ENCODE results near the gene TOX2. TPM values are rescaled to one million over a fixed set of nuclear protein-coding genes. Genes with fewer than 3 reads are reported as not detected.

The TOX2 gene
- total RNA-seq, 1 donor from 2014 or later, result 0.41 TPM

GRCh38 chr20:43938017-43938655 is 23.5 kb downstream of the TOX2 start:
- FAIRE-seq, result no peak
- no peak for DNase-seq (ENCODE audit: low spot score in 2 of 2)

- no peak for DNase-seq (ENCODE audit: low spot score in 2 of 2)
- no peak for FAIRE-seq
Measured at GRCh38 chr20:43938932-43939761, 24.5 kb downstream of the TOX2 start.

- DNase-seq (ENCODE audit: low spot score in 2 of 2) (no peak), FAIRE-seq (no peak)
Measured at GRCh38 chr20:43939762-43940121, 25.1 kb downstream of the TOX2 start.

GRCh38 chr20:43940518-43941225 is 26.0 kb downstream of the TOX2 start:
- FAIRE-seq, result no peak
- DNase-seq (ENCODE audit: low spot score in 2 of 2), result no peak

- DNase-seq (ENCODE audit: low spot score in 2 of 2) (no peak), FAIRE-seq (no peak)
Measured at GRCh38 chr20:43941476-43942200, 27.0 kb downstream of the TOX2 start.

- DNase-seq (ENCODE audit: low spot score in 2 of 2) (no peak), FAIRE-seq (no peak)
Measured at GRCh38 chr20:43942201-43942590, 27.5 kb downstream of the TOX2 start.

GRCh38 chr20:43942667-43943285 is 28.1 kb downstream of the TOX2 start:
- FAIRE-seq (no peak), DNase-seq (ENCODE audit: low spot score in 2 of 2) (no peak)

- no peak for DNase-seq (ENCODE audit: low spot score in 2 of 2)
- no peak for FAIRE-seq
Measured at GRCh38 chr20:43943725-43944124, 29.1 kb downstream of the TOX2 start.

GRCh38 chr20:43944653-43945235 is 30.1 kb downstream of the TOX2 start:
- FAIRE-seq, result no peak

GRCh38 chr20:43945391-43946205 is 30.9 kb downstream of the TOX2 start:
- DNase-seq (ENCODE audit: low spot score in 2 of 2), result no peak
- FAIRE-seq, result no peak

More at GRCh38 chr20:43944653-43945235, 30.1 kb downstream of the TOX2 start:
- DNase-seq (ENCODE audit: low spot score in 2 of 2), result no peak

- DNase-seq (ENCODE audit: low spot score in 2 of 2) (no peak), FAIRE-seq (no peak)
Measured at GRCh38 chr20:43946206-43946491, 31.5 kb downstream of the TOX2 start.

- DNase-seq (ENCODE audit: low spot score in 2 of 2) (no peak), FAIRE-seq (no peak)
Measured at GRCh38 chr20:43946659-43947315, 32.1 kb downstream of the TOX2 start.

GRCh38 chr20:43947316-43947710 is 32.7 kb downstream of the TOX2 start:
- FAIRE-seq, result no peak
- no peak for DNase-seq (ENCODE audit: low spot score in 2 of 2)

- DNase-seq (ENCODE audit: low spot score in 2 of 2), result no peak
- FAIRE-seq, result no peak
Measured at GRCh38 chr20:43948455-43948854, 33.8 kb downstream of the TOX2 start.

GRCh38 chr20:43949248-43949647 is 34.6 kb downstream of the TOX2 start:
- DNase-seq (ENCODE audit: low spot score in 2 of 2) (no peak), FAIRE-seq (no peak)

- no peak for FAIRE-seq
Measured at GRCh38 chr20:43949741-43950618, 35.3 kb downstream of the TOX2 start.

GRCh38 chr20:43953919-43954592 is 39.4 kb downstream of the TOX2 start:
- DNase-seq (ENCODE audit: low spot score in 2 of 2), result no peak

More at GRCh38 chr20:43949741-43950618, 35.3 kb downstream of the TOX2 start:
- DNase-seq (ENCODE audit: low spot score in 2 of 2), result no peak

More at GRCh38 chr20:43953919-43954592, 39.4 kb downstream of the TOX2 start:
- no peak for FAIRE-seq

All from frontal cortex (tissue), 4 donors.